Esophagus muscularis mucosa (tissue), 4 donors: ENCODE data around the gene SDHC. TPM values are rescaled to one million over a fixed set of nuclear protein-coding genes. Genes with fewer than 3 reads are reported as not detected.

Source experiments
- DNase-seq: peaks from one replicate; pipeline ENCODE4 v3.0.0-alpha.2; 2017; ENCODE audit errors: extremely low spot score
- H3K27ac ChIP-seq, 4 donors: fragments of 200-600 bp; sonication (generic); replicated peaks in 1 of 4; 1 replicate in 3 of 4; 2 replicates in 1 of 4; pipeline ENCODE4 v1.5.1; 2016 to 2019; ENCODE audit warnings: mild to moderate bottlenecking in 1 of 4
- H3K27me3 ChIP-seq, 4 donors: fragments of 200-600 bp; sonication (generic); one replicate each; pipeline versions ENCODE4 v1.5.1 to v1.6.0; 2016 to 2019
- H3K36me3 ChIP-seq, 4 donors: fragments of 200-600 bp; sonication (generic); one replicate each; pipeline ENCODE4 v1.5.1; 2016 to 2019
- H3K4me1 ChIP-seq, 4 donors: fragments of 200-600 bp; sonication (generic); one replicate each; pipeline ENCODE4 v1.5.1; 2016 to 2019
- H3K4me3 ChIP-seq, 4 donors: fragments of 200-600 bp; sonication (generic); 1 replicate in 2 of 4; 2 replicates in 2 of 4; pipeline ENCODE4 v1.5.1; 2016 to 2019; ENCODE audit warnings: mild to moderate bottlenecking in 4 of 4, moderate library complexity in 1 of 4
- H3K9me3 ChIP-seq, 4 donors: fragments of 200-600 bp; sonication (generic); 1 replicate in 3 of 4; 2 replicates in 1 of 4; pipeline ENCODE4 v1.5.1; 2016 to 2019
- EP300 ChIP-seq: sonication (generic); formaldehyde crosslinking; IDR thresholded peaks from one replicate; pipeline ENCODE4 v1.6.1; 2017; ENCODE audit warnings: antibody characterized with exemption
- POLR2A ChIP-seq: fragments of 450-650 bp; IDR thresholded peaks from one replicate; pipeline ENCODE4 v1.6.1; 2017; ENCODE audit warnings: antibody characterized with exemption, moderate library complexity, mild to moderate bottlenecking, low read depth
- POLR2AphosphoS5 ChIP-seq, 2 donors: sonication (generic); formaldehyde crosslinking; IDR thresholded peaks; one replicate each; pipeline ENCODE4 v1.6.1; 2017; ENCODE audit warnings: antibody characterized with exemption in 2 of 2
- WGBS: methylation state at CpG from one replicate; pipeline ENCODE4 v1.1.5; 2018; 5-methylcytosine and 5-hydroxymethylcytosine counted together
- intact Hi-C: fragments of 100-400 bp; cut with DNase I; formaldehyde crosslinking; loops from one replicate; pipeline ENCODE4 v1.15.1; 2023
- total RNA-seq, 4 donors: library from RNA; depleted of rRNA; stranded (reverse); fragments of >200 nt; gene quantifications; one replicate each; pipeline versions ENCODE4 v1.1.0 to v1.2.1, GENCODE V29; 2016
- TF ChIP-seq, protein P1 (sequence below), 3 experiments: fragments of 200-600 bp in 2 of 3; fragments of 450-650 bp in 1 of 3; sonication (generic) in 2 of 3; IDR thresholded peaks; one replicate each; pipeline ENCODE4 v1.5.1; 2017 to 2019; ENCODE audit warnings: antibody characterized with exemption in 3 of 3, mild to moderate bottlenecking in 2 of 3, moderate library complexity in 1 of 3

Gene SDHC
- total RNA-seq, 4 donors from 2014 or later: 18.7 to 64.8 (median 30.1) TPM

DNA sequence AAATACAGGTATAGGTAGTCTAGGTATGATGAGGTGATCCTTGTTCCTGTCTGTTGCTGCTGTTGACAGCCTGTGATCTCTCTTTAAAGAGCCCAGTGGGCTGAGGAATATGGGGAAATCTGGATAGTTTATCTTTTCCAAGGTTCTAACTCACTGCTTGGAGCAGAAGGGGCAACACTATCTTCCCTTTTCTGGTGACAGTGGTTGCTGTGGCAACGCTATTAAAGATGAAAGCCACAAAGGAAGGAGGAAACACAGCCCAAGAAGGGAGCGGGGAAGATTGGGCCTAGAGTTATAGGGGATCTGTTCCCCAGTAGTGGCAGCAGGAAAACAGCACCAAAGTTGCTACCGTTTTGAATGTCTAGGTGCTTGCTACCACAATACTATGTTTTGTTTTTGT lies 46.9 kb upstream of the SDHC start:
- H3K27me3 ChIP-seq: no peaks in the 10 kb centered on the region
- no peaks in the 10 kb centered on the region for H3K9me3 ChIP-seq
- H3K4me1 ChIP-seq: peaks cover 12 to 26% (median 18%) of the 10 kb centered on the region in 4 donors
- intact Hi-C loops: no loop called here
- DNase-seq: no peak
- H3K36me3 ChIP-seq: no peaks in the 10 kb centered on the region
- 59% methylated on average over 3 of the region's 3 CpGs for WGBS
- no peak overlapping the region for H3K4me3 ChIP-seq
- TF ChIP-seq, protein P1, sequence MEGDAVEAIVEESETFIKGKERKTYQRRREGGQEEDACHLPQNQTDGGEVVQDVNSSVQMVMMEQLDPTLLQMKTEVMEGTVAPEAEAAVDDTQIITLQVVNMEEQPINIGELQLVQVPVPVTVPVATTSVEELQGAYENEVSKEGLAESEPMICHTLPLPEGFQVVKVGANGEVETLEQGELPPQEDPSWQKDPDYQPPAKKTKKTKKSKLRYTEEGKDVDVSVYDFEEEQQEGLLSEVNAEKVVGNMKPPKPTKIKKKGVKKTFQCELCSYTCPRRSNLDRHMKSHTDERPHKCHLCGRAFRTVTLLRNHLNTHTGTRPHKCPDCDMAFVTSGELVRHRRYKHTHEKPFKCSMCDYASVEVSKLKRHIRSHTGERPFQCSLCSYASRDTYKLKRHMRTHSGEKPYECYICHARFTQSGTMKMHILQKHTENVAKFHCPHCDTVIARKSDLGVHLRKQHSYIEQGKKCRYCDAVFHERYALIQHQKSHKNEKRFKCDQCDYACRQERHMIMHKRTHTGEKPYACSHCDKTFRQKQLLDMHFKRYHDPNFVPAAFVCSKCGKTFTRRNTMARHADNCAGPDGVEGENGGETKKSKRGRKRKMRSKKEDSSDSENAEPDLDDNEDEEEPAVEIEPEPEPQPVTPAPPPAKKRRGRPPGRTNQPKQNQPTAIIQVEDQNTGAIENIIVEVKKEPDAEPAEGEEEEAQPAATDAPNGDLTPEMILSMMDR (IDR thresholded peaks at IDR 0.05): no peak
- TF ChIP-seq POLR2AphosphoS5 (IDR thresholded peaks at IDR 0.05): no peak
- no peak for TF ChIP-seq EP300
- no peak for TF ChIP-seq POLR2A
- H3K27ac ChIP-seq: peak overlapping the region in 2 of 4 donors; percentile 11 to 64

DNA sequence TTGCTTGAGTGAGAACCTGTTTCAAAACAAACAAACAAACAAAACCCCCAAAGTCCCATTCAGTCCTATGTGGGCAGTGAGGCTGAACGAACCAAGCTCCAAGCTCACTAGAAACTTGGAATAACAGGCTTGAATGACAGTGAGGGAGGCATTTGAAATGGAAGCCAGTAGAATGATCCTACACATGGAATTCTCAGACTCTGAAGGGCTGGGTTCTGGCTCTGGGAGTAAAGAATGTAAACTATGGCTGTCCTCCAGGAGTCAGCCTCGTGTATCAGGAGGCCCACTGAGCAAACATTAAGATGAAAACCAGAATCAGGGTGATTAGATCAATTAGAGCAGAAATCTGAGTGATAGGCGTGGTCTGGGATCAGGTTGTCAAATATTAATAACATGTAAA lies 40.8 kb upstream of the SDHC start:
- no peak for DNase-seq
- no peak overlapping the region for H3K4me3 ChIP-seq
- WGBS: 51% methylated on average over 3 of the region's 3 CpGs
- H3K9me3 ChIP-seq: no peaks in the 10 kb centered on the region
- no peaks in the 10 kb centered on the region for H3K36me3 ChIP-seq
- no peaks in the 10 kb centered on the region for H3K27me3 ChIP-seq
- H3K4me1 ChIP-seq: peaks cover 0 to 11% (median 8%) of the 10 kb centered on the region in 4 donors
- intact Hi-C loops: no loop called here
- TF ChIP-seq POLR2AphosphoS5 (IDR thresholded peaks at IDR 0.05) (no peak), POLR2A (no peak), EP300 (no peak)
- TF ChIP-seq, protein P1 (IDR thresholded peaks at IDR 0.05): no peak
- H3K27ac ChIP-seq: no peak overlapping the region

DNA sequence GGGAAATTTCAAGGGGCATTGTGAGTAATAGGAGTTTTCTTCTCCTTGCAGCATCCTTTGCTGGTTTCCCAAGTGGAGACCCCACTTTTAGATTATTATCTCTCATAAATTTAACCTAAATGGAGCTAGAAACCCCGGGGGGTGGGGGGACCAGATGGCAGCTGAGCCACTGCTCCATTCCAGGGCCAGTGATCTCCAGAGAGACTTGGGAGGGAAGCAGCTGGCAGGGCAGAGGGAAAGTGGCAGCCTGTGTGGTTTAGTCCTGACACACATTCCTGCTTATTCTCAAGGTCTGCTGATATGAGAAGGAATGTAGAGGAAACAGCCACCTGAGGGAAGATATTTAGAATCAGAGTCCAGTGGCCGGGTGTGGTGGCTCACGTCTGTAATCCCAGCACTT lies 39.3 kb upstream of the SDHC start:
- H3K4me1 ChIP-seq: peaks cover 0 to 11% (median 8%) of the 10 kb centered on the region in 4 donors
- H3K9me3 ChIP-seq: no peaks in the 10 kb centered on the region
- TF ChIP-seq EP300 (no peak), POLR2A (no peak), POLR2AphosphoS5 (IDR thresholded peaks at IDR 0.05) (no peak)
- TF ChIP-seq, protein P1 (IDR thresholded peaks at IDR 0.05): no peak
- no peak overlapping the region for H3K4me3 ChIP-seq
- H3K36me3 ChIP-seq: no peaks in the 10 kb centered on the region
- WGBS: 68% methylated on average over 3 of the region's 3 CpGs
- DNase-seq: no peak
- no peaks in the 10 kb centered on the region for H3K27me3 ChIP-seq
- intact Hi-C loops: no loop called here
- H3K27ac ChIP-seq: no peak overlapping the region

DNA sequence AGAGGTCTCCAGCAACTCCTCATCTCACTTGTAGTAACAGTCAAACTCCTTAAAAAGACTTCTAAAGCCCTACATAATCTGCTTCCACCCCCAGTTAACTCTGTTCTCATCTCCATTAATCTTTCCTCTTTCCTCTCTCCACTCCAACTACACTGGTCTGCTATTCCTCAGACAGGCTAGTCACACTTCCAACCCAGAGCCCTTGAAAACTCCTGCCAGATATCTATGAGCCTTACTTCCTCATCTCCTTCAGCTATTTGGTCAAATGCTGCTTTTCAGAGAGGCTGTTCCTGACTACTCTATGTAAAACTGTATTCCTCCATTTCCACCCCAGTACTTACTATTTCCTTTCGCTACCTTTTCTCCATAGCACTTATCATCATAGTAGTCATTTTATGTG lies 31.2 kb upstream of the SDHC start:
- intact Hi-C loops: loop anchor here (5.0 kb wide), 1 partner anchor 41 kb away; no protein-coding TSS in a partner anchor
- 100% methylated on average over 1 of the region's 1 CpG for WGBS
- no peak for DNase-seq
- Histone ChIP-seq H3K4me3 (no peak overlapping the region), H3K27me3 (no peaks in the 10 kb centered on the region), H3K9me3 (no peaks in the 10 kb centered on the region), H3K4me1 (no peaks in the 10 kb centered on the region), H3K27ac (no peak overlapping the region), H3K36me3 (peaks cover 0 to 11% (median 0%) of the 10 kb centered on the region in 4 donors)
- TF ChIP-seq, protein P1 (IDR thresholded peaks at IDR 0.05): no peak
- TF ChIP-seq POLR2AphosphoS5 (IDR thresholded peaks at IDR 0.05) (no peak), POLR2A (no peak), EP300 (no peak)

DNA sequence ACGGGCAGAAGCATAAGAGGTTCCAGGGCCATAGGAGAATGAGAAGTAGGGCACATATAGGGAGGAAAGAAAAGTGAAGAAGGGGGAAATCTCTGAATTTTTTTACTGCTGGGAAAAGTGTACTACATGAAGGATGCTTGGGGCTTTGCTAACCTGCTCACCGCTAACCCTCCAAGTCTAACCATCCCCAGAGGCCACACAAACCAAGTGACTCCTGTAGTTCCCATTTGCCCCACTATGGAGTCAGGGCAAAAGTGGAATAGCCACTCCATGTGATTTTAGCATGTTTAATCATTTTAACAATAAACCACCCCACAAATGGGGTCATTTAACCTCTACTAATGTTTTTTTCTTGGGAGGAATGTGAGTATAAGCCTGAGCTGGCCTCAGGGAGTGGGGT lies 29.1 kb upstream of the SDHC start:
- TF ChIP-seq, protein P1 (IDR thresholded peaks at IDR 0.05): no peak
- TF ChIP-seq EP300 (no peak), POLR2A (no peak), POLR2AphosphoS5 (IDR thresholded peaks at IDR 0.05) (no peak)
- intact Hi-C loops: no loop called here
- WGBS: 92% methylated on average over 2 of the region's 2 CpGs
- H3K27ac ChIP-seq: no peak overlapping the region
- no peaks in the 10 kb centered on the region for H3K9me3 ChIP-seq
- no peaks in the 10 kb centered on the region for H3K4me1 ChIP-seq
- H3K4me3 ChIP-seq: no peak overlapping the region
- H3K27me3 ChIP-seq: no peaks in the 10 kb centered on the region
- H3K36me3 ChIP-seq: peaks cover 0 to 11% (median 0%) of the 10 kb centered on the region in 4 donors
- DNase-seq: no peak
